ENCODE measurements around the gene TBCD.
"Not testable (repeated sequence)": the region's sequence is repeated elsewhere in the genome, so short reads cannot be mapped to it uniquely, and the experiment has no call there.

TBCD gene

GRCh38 chr17:82978765-82979349, 227.0 kb downstream of the TBCD start:
- DNase-seq: peak; percentile 45

GRCh38 chr17:82979718-82980117, 227.9 kb downstream of the TBCD start:
- no peak for DNase-seq

- no peak for DNase-seq
These were observed 228.8 kb downstream of the TBCD start for GRCh38 chr17:82980632-82981031.

GRCh38 chr17:82981141-82981730, 229.4 kb downstream of the TBCD start:
- DNase-seq: no peak

- no peak for DNase-seq
These were observed 231.8 kb downstream of the TBCD start for GRCh38 chr17:82983510-82984248.

- DNase-seq: not testable (repeated sequence)
These were observed 232.4 kb downstream of the TBCD start for GRCh38 chr17:82984249-82984617.

GRCh38 chr17:82984751-82985427, 233.0 kb downstream of the TBCD start:
- DNase-seq: no peak

GRCh38 chr17:82985428-82985805, 233.6 kb downstream of the TBCD start:
- no peak for DNase-seq

- peak; percentile 62 for DNase-seq
These were observed 234.1 kb downstream of the TBCD start for GRCh38 chr17:82985973-82986372.

GRCh38 chr17:82989051-82989450, 237.2 kb downstream of the TBCD start:
- not testable (repeated sequence) for DNase-seq

- no peak for DNase-seq
These were observed 238.0 kb downstream of the TBCD start for GRCh38 chr17:82989881-82990280.

- DNase-seq: no peak
These were observed 241.1 kb downstream of the TBCD start for GRCh38 chr17:82993005-82993404.
